Osteoblast (primary cell): ENCODE results near the gene DIP2C. TPM values are rescaled to one million over a fixed set of nuclear protein-coding genes. Genes with fewer than 3 reads are reported as not detected.
"Not testable (repeated sequence)": the region's sequence is repeated elsewhere in the genome, so short reads cannot be mapped to it uniquely, and the experiment has no call there.

ENCODE experiments used
- DNase-seq: peaks from one replicate; pipeline ENCODE4 v3.0.0; 2011; ENCODE audit warnings: low spot score, mixed read lengths; ENCODE audit not compliant: insufficient read length; ENCODE audit errors: missing footprints
- H2AFZ ChIP-seq: 2 replicates; pipeline ENCODE4 v1.6.0; 2011; ENCODE audit warnings: mild to moderate bottlenecking, low read length
- H3K27ac ChIP-seq: 2 replicates; pipeline ENCODE4 v1.5.1; 2011; ENCODE audit warnings: mild to moderate bottlenecking, low read depth, low read length, moderate library complexity
- H3K27me3 ChIP-seq: 2 replicates; pipeline ENCODE4 v1.6.0; 2012; ENCODE audit warnings: mild to moderate bottlenecking, control low read depth, inconsistent platforms, low read length, moderate library complexity; ENCODE audit not compliant: insufficient read depth
- H3K36me3 ChIP-seq: 2 replicates; pipeline ENCODE4 v1.5.1; 2011; ENCODE audit warnings: mild to moderate bottlenecking, low read length, control low read depth, moderate library complexity; ENCODE audit not compliant: insufficient read depth
- H3K4me1 ChIP-seq: 2 replicates; pipeline ENCODE4 v1.5.1; 2011; ENCODE audit warnings: mild to moderate bottlenecking, low read length, control low read depth, moderate library complexity; ENCODE audit not compliant: insufficient read depth
- H3K4me2 ChIP-seq: 2 replicates; pipeline ENCODE4 v1.6.0; 2011; ENCODE audit warnings: mild to moderate bottlenecking, low read length; ENCODE audit not compliant: insufficient read depth
- H3K4me3 ChIP-seq: fragments of 200-600 bp; sonication (generic); 3 replicates; pipeline ENCODE4 v1.5.1; 2012; ENCODE audit warnings: mild to moderate bottlenecking, low read length, inconsistent platforms; ENCODE audit not compliant: insufficient read depth
- H3K79me2 ChIP-seq: 2 replicates; pipeline ENCODE4 v1.6.0; 2012; ENCODE audit warnings: mild to moderate bottlenecking, low read length, control low read depth, inconsistent platforms; ENCODE audit not compliant: insufficient read depth
- H3K9me3 ChIP-seq: 2 replicates; pipeline ENCODE4 v1.5.1; 2011; ENCODE audit warnings: low read depth, low read length, control low read depth
- H4K20me1 ChIP-seq: 2 replicates; pipeline ENCODE4 v1.6.0; 2012; ENCODE audit warnings: mild to moderate bottlenecking, low read length, control low read depth; ENCODE audit not compliant: insufficient read depth
- total RNA-seq: library from RNA; depleted of rRNA; stranded (reverse); fragments of >200 nt; gene quantifications from 2 replicates; pipeline ENCODE4 v1.2.3, GENCODE V29; 2012
- TF ChIP-seq, protein P1 (sequence below): IDR thresholded peaks from 2 replicates; pipeline ENCODE4 v1.5.1; 2011; ENCODE audit warnings: mild to moderate bottlenecking, low read depth, low read length, moderate library complexity; ENCODE audit errors: extremely low read depth

The DIP2C gene
- total RNA-seq, 1 donor, result 36.9 TPM

GRCh38 chr10:707861-708260, 18.4 kb upstream of the DIP2C start:
- no peak for DNase-seq
- Histone ChIP-seq H3K27me3 (peaks cover 52% of the 10 kb centered on the region), H3K4me2 (no peak overlapping the region), H3K79me2 (no peaks in the 10 kb centered on the region), H3K27ac (no peak overlapping the region), H4K20me1 (no peaks in the 10 kb centered on the region), H3K36me3 (no peaks in the 10 kb centered on the region), H3K4me3 (no peak overlapping the region), H3K4me1 (no peaks in the 10 kb centered on the region), H2AFZ (no peak overlapping the region), H3K9me3 (peaks cover under 1% of the 10 kb centered on the region)
- TF ChIP-seq, protein P1, sequence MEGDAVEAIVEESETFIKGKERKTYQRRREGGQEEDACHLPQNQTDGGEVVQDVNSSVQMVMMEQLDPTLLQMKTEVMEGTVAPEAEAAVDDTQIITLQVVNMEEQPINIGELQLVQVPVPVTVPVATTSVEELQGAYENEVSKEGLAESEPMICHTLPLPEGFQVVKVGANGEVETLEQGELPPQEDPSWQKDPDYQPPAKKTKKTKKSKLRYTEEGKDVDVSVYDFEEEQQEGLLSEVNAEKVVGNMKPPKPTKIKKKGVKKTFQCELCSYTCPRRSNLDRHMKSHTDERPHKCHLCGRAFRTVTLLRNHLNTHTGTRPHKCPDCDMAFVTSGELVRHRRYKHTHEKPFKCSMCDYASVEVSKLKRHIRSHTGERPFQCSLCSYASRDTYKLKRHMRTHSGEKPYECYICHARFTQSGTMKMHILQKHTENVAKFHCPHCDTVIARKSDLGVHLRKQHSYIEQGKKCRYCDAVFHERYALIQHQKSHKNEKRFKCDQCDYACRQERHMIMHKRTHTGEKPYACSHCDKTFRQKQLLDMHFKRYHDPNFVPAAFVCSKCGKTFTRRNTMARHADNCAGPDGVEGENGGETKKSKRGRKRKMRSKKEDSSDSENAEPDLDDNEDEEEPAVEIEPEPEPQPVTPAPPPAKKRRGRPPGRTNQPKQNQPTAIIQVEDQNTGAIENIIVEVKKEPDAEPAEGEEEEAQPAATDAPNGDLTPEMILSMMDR, result no peak

- H3K4me1 ChIP-seq, result no peaks in the 10 kb centered on the region
- no peak overlapping the region for H3K4me2 ChIP-seq
- H3K36me3 ChIP-seq, result no peaks in the 10 kb centered on the region
- H3K27me3 ChIP-seq, result peaks cover 55% of the 10 kb centered on the region
- H3K79me2 ChIP-seq, result no peaks in the 10 kb centered on the region
- H4K20me1 ChIP-seq, result no peaks in the 10 kb centered on the region
- DNase-seq, result no peak
- TF ChIP-seq, protein P1, result no peak
- no peak overlapping the region for H3K27ac ChIP-seq
- H2AFZ ChIP-seq, result no peak overlapping the region
- no peak overlapping the region for H3K4me3 ChIP-seq
- H3K9me3 ChIP-seq, result peaks cover 2% of the 10 kb centered on the region
Measured at GRCh38 chr10:707456-707855, 18.0 kb upstream of the DIP2C start.

DNA sequence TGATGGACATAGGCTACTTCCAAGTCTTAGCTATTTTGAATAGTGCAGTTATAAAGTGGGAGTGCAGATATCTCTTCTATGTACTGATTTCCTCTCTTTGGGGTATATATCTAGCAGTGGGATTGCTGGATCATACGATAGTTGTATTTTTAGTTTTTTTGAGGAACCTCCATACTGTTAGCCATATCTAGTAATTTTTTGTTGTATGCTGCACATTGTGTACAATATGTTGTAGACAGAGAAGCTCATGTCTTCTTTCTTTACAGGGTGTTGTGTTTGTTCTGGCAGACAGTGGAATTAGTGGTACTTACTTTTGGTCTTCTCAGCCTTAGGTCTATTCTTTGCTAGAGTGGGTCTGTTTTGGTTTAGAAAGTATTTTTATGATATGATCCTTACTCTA, 13.7 kb upstream of the DIP2C start:
- Histone ChIP-seq H3K79me2 (no peaks in the 10 kb centered on the region), H3K4me2 (no peak overlapping the region), H3K9me3 (peaks cover 2% of the 10 kb centered on the region), H3K27me3 (peaks cover 64% of the 10 kb centered on the region), H2AFZ (no peak overlapping the region), H4K20me1 (peaks cover 2% of the 10 kb centered on the region), H3K36me3 (no peaks in the 10 kb centered on the region), H3K27ac (no peak overlapping the region), H3K4me3 (no peak overlapping the region), H3K4me1 (no peaks in the 10 kb centered on the region)
- DNase-seq, result no peak
- TF ChIP-seq, protein P1, result no peak

GRCh38 chr10:700183-700582, 10.7 kb upstream of the DIP2C start:
- H3K27me3 ChIP-seq, result peaks cover 39% of the 10 kb centered on the region
- DNase-seq, H3K4me1 ChIP-seq, H3K27ac ChIP-seq, H3K79me2 ChIP-seq, H3K4me2 ChIP-seq, H3K36me3 ChIP-seq, H4K20me1 ChIP-seq, H3K4me3 ChIP-seq, H2AFZ ChIP-seq, H3K9me3 ChIP-seq: not testable (repeated sequence)
